NCI-H1417 (cell line): ENCODE data around the gene PLEKHB1.

Experiments
- DNase-seq, 3 experiments: peaks; one replicate each; lab custom pipeline; 2025; lab: John Stamatoyannopoulos, UW

The PLEKHB1 gene

DNA sequence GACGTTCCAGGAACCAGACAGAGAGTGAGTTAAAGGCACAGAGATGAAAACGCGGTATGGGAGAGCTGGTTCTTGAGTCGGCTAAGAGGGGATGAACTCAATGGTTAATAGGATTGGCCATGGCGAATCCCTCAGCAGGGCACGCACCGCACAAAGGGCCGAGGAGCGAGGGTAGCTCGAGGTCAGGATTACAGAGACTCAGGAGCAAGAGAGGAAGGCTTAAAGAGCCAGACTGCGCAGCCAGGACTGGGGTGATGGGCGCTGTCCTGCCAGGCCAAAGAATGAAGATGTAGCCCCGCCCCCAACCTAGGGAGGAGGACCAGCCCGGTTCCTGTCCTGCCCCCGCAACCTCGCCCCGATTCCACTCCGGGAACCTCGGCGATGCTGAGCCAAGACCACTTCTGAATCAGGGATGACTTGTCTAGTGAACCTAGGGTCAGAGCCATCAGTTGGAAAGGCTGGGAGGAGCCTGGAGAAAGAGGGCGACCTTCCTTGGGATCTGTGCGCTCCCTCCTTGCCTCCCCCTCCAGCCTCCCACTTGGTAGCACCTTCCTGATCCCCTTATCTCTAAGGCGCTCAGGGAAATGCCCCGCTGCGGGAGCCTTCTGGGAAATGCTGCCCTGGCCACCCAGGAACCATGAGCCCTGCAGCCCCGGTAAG lies at the start of gene PLEKHB1:
Gene PLEKHB1, plus strand, starts transcription at position 610 of the 660 bp plus-strand sequence. Its CDS starts 28 bp downstream, at position 638.
- no peak for DNase-seq

GRCh38 chr11:73597336-73597955 lies 48.9 kb upstream of the PLEKHB1 start:
- peak in 1 of 3 experiments; percentile 50 for DNase-seq

DNA sequence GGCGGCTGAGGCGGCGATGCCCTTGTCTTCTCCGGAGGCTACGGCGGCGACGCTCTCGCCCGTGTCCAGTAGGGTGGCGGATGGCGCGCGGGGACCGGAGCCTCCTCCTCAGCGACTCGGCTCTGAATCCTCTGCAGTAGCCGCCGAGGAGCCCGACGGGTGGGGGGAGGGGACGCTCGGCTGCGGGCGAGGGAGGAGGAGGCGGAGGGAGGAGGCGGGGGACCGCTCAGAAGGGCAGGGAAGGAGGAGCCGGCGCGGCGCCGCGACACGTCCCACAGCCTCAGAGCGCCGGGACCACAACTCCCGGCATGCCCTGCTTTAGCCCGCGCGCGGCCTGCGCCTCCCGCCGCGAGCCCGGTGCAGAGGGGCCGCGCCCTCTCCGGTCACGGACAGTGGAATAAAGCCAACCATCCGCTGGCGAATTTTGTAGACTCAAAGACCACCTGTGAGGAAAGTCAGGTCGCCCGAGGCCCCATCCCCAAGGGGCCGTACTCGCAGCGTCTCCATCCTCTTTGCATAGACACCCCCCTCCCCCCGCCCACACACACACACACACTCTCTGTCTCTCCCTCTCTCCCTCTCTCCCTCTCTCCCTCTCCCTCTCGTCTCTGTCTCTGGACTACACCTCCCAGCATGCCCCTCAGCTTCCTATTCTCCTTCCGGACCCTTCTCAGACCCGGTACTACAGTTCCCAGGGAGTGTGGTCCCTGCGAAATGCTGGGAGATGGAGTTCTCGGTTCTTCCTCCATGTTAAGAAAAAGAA lies 48.2 kb upstream of the PLEKHB1 start, which contains the start of gene FAM168A:
Gene FAM168A, minus strand, starts transcription at position 157 of the 763 bp plus-strand sequence. CDS start 129,638 bp downstream, outside the sequence.
- peak; percentile 95 to 100 (median 99) for DNase-seq

DNA sequence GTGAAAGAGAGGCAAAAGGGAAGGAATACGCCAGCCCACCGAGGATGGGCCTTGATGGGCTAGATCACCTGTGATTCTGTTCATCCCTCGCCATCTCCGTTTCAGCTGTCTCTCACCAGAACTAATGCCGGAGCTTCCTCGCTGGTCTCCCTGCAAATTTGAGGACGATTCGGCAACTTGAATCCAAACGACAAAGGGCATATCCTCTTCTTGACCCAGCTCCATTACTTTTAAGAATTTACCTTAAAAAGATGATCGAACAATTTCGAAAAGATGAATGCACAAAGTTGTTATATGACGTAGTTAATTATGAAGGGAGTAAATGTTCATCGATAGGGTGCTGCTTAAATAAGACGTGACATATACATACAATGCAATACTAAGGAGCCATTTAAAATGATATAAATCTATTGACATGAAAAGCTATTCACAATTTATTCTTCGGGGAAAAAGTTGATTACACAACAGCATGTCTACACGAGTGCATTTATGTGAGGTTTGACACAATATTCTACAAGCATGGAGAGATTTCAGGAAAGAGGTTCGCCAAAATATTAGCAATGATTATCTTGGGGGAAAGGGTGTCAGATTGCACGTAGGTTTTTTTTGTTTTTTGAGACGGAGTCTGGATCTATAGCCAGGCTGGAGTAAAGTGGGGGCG lies 47.5 kb upstream of the PLEKHB1 start:
- DNase-seq, result no peak

GRCh38 chr11:73612601-73613140 lies 33.7 kb upstream of the PLEKHB1 start:
- DNase-seq, result no peak

DNA sequence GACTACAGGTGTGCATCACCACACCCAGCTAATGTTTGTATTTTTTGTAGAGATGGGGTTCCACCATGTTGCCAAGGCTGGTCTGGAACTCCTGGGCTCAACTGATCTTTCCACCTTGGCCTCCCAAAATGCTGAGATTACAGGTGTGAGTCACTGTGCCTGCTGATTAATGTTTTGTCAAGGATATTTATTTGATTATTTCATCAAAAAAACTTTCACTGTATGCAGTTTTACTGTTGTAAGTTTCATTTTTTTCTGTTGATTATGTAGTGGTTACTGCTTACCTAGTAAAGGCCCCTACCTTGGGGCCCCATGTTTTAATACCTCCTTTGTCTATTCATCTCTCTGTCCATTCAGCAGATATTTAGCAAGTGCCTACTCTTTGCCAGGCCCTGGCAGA lies 31.8 kb upstream of the PLEKHB1 start:
- DNase-seq, result no peak

- DNase-seq, result no peak
Observed at GRCh38 chr11:73622926-73623593, 23.3 kb upstream of the PLEKHB1 start.

- no peak for DNase-seq
Observed at GRCh38 chr11:73623686-73624085, 22.7 kb upstream of the PLEKHB1 start.

- peak; percentile 68 to 88 (median 79) for DNase-seq
Observed at GRCh38 chr11:73625696-73626318, 20.6 kb upstream of the PLEKHB1 start.

DNA sequence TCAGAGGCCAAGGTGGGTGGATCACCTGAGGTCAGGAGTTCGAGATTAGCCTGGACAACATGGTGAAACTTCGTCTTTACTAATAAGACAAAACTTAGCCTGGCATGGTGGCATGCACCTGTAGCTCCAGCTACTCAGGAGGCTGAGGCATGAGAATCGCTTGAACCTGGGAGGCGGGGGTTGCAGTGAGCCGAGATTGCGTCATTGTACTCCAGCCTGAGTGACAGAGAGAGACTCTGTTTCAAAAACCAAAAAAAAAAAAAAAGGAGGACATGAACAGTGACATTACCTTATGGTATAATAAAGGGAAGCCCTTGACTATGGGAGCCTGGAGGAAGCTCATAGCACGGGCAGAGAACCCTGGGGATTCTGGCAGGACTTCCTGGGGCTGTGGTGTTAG lies 16.5 kb upstream of the PLEKHB1 start:
- DNase-seq, result no peak

- DNase-seq, result no peak
Observed at GRCh38 chr11:73632996-73633395, 13.4 kb upstream of the PLEKHB1 start.

DNA sequence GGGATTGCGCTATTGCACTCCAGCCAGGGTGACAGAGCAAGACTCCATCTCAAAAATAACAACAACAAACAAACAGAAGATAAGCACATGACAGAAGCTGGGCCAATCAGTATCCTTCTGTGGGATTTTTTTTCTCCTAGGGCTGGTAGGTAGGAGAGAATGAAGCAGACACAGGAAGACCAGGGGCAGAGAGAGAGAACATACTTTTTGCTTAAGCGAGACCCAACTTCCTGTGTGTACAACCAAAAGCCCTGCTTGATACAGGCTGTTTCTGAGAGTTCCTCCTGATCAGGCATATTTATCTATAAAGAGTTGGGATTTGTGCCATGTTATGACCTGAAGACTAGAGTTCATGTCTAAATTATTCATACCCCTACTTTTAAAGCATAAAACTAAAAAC lies 12.4 kb upstream of the PLEKHB1 start:
- DNase-seq, result no peak

GRCh38 chr11:73635721-73636120 lies 10.7 kb upstream of the PLEKHB1 start:
- DNase-seq, result no peak

- DNase-seq, result no peak
Observed at GRCh38 chr11:73636249-73636648, 10.1 kb upstream of the PLEKHB1 start.

DNA sequence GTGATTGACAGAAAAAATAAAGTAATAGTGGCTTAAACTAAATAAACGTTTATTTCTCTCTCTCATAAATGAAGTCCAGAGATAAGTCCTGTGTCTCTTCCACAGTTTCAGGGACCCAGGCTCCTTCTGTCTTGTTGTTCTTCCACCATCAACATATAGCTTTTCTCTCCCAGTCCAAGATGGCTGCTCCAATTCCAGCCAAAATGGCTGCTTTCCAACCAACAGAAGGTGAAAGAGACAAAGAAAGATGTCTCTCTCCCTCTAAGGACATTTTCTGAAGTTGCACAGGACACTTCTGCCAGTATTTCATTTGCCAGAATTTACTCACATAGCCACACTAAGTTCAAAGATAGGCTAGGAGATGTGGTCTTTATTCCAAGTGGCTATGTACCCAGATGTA lies 9.4 kb upstream of the PLEKHB1 start:
- DNase-seq, result peak in 1 of 3 experiments; percentile 14

DNA sequence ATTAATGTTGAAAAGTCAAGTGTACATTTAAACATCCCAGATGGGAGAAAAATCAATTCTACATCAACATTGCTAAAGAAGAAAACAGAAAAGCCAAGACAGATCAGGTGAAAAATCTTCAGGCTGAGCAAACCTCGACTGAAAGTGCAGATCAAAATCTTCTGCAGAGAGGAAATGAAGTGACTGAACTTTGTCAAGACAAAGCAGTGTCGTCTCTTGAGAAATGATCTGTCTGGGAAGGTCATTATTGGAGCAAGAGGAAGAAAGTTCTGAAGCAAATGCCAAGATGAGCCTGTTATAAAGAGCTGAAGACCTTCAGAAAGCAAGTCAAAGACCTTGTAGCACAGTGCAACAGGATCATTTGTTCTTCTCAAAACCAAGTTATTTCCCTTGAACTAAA lies 5.8 kb upstream of the PLEKHB1 start:
- DNase-seq, result no peak

DNA sequence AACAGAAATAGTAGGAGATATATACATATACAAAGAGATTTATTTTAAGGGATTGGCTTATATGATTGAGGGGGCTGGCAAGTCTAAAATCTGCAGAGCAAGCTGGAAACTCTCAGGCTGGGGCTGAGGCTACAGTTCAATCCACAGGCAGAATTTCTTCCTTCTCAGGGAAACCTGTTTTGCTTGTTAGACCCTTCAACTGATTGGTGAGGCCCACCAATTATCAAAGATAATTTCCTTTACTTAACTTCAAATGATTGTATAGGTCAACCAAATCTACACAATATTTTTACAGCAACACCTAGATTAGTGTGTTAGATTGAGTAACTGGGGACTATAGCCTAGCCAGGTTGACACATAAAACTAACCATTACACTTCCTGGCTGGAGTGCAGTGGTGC lies 4.7 kb upstream of the PLEKHB1 start:
- DNase-seq, result no peak

DNA sequence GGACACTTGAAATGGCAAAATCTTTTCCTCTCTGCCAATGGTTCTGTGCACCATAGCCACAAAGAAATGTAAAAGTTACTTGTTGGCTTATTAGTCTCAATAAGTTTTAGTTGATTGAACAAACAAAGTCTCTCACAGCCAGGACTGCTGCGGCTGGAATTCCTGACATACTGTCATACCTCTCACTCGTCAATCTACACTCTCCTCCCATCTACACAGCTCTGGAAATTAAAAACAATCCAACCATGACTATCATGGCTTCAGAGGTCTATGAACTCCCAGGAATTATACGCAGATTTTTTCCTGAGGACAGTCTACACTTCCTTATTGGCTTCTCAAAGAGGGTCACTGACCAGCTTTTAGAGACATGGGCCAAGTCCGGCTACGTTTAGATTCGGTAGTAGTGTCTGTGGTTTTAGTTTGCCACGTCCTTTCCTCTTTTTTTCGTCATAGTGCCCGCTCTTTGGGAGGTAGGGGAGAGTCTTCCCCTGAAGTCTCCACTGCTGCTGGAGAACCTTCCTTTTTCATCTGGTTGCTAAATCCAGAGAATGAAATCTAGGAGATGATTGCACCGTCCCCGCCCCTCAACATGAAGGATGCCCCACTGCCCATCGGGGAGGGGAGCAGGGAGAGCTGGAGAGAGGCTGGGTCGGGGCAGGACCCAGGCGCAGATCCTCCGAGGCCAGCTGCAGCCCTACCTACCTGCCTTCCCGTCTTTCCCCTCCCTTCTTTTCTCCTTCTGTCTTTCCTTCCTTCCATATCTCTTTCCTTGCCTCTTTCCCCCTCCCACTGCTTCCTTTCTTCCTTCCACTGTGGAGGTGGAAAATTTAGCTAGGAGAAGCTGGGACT lies 1.0 kb upstream of the PLEKHB1 start:
- DNase-seq, result no peak

GRCh38 chr11:73647459-73648100 lies 1.2 kb downstream of the PLEKHB1 start:
- peak; percentile 94 to 99 (median 98) for DNase-seq

DNA sequence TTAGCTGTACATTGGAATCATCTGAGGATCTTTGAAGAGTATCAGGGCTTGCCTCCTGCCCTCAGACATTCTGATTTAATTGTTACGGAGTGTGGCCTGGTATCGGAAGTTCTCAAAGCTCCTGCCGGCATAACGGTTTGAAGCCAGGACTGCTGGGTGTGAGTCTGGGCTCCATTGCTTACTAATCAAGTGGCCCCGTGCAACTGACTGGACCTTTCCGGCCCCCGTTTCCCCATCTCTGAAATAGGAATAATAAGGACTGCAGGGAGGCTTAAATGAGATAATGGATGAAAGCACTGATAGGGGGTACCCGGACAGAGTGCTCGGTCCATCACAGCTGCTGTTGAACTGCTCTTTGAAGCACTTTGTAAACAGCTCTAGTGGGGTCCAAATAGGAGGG lies 1.7 kb downstream of the PLEKHB1 start:
- DNase-seq, result no peak
